ENCODE measurements around the gene TTC9. TPM values are rescaled to one million over a fixed set of nuclear protein-coding genes. Genes with fewer than 3 reads are reported as not detected.

TTC9 gene
- total and polyA plus RNA-seq, 2 experiments from 2014 or later: 10.3 to 34.2 TPM

DNA sequence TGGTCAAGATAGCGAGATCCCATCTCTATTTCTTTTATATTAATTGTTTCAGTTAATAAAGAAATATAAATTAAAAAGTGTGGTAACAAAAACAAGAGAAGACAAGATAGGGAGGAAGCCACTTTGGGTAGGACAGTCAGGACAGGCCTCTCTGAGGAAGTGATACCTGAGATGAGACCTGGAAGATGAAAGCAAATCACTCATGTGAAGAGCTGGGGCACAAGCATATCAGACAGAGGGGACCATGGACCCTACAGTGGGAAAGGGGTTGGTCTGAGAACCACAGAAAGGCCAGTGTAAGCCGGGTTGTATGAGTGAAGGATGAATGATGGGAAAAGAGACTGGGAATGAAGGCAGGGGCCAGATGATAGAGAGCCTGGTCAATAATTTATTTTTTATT lies 39.5 kb upstream of the TTC9 start (continued):
- TF ChIP-seq, protein P1, sequence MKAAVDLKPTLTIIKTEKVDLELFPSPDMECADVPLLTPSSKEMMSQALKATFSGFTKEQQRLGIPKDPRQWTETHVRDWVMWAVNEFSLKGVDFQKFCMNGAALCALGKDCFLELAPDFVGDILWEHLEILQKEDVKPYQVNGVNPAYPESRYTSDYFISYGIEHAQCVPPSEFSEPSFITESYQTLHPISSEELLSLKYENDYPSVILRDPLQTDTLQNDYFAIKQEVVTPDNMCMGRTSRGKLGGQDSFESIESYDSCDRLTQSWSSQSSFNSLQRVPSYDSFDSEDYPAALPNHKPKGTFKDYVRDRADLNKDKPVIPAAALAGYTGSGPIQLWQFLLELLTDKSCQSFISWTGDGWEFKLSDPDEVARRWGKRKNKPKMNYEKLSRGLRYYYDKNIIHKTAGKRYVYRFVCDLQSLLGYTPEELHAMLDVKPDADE (IDR thresholded peaks at IDR 0.05): no peak
- TF ChIP-seq ZNF114 (CRISPR knock-in tag; IDR thresholded peaks at IDR 0.05) (no peak), CREB1 (CRISPR knock-in tag; IDR thresholded peaks at IDR 0.05; ENCODE audit: low read depth) (no peak), JUNB (IDR thresholded peaks at IDR 0.05; ENCODE audit: unreplicated experiment) (no peak), EZH2 (IDR thresholded peaks at IDR 0.05; ENCODE audit: low read depth, unreplicated experiment) (no peak), NANOG (IDR thresholded peaks at IDR 0.05; ENCODE audit: borderline replicate concordance) (no peak), POLR2AphosphoS5 (IDR thresholded peaks at IDR 0.05; ENCODE audit: low read depth) (no peak), STAT1 (IDR thresholded peaks at IDR 0.05; ENCODE audit: unreplicated experiment) (no peak)

DNA sequence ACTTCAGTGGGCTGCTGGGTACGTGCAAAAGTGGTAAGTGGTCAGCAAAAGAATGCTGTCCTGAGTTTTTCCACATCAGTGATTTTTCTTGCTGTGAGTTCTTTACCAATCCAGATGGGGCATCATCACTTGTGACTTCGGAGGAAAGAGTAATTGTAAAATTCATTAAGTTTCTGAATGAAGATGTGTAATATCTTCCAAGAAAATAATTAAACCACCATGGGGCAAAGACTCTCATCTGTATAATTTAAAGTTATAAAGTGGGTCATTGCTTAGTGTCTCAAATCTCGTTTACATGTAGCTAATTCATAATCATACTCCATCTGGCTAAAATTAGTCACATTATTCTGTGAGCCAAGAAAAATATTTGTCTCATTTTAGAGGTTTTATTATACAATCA lies 30.5 kb upstream of the TTC9 start:
- H3K9me3 Mint-ChIP-seq: no peaks in the 10 kb centered on the region
- Histone ChIP-seq H3K27me3 (ENCODE audit: insufficient read depth) (no peaks in the 10 kb centered on the region), H3K9me2 (ENCODE audit: insufficient read depth) (no peaks in the 10 kb centered on the region), H3K79me2 (replicated peaks; ENCODE audit: insufficient read depth) (no peaks in the 10 kb centered on the region), H3K4me1 (ENCODE audit: insufficient read depth) (no peaks in the 10 kb centered on the region), H3K27ac (ENCODE audit: low read depth) (no peak overlapping the region), H3K4me2 (no peak overlapping the region), H4K20me1 (replicated peaks; ENCODE audit: insufficient read depth) (no peaks in the 10 kb centered on the region), H3K4me3 (no peak overlapping the region), H3K36me3 (ENCODE audit: insufficient read depth) (no peaks in the 10 kb centered on the region), H2AFZ (no peak overlapping the region), H3F3A (replicated peaks; ENCODE audit: low read depth) (no peaks in the 10 kb centered on the region)
- H3K27me3 Mint-ChIP-seq (ENCODE audit: insufficient read depth, low read depth, poor library complexity): peaks cover 1% of the 10 kb centered on the region
- no peak for DNase-seq (ENCODE audit: low spot score)
- H3K4me1 Mint-ChIP-seq: no peaks in the 10 kb centered on the region
- H3K36me3 Mint-ChIP-seq (ENCODE audit: low read depth): no peaks in the 10 kb centered on the region
- H3K27ac Mint-ChIP-seq: no peak overlapping the region
- H3K4me3 Mint-ChIP-seq: no peak overlapping the region
- no peak for ATAC-seq
- TF ChIP-seq EZH2 (IDR thresholded peaks at IDR 0.05; ENCODE audit: low read depth, unreplicated experiment) (no peak), JUNB (IDR thresholded peaks at IDR 0.05; ENCODE audit: unreplicated experiment) (no peak), NANOG (IDR thresholded peaks at IDR 0.05; ENCODE audit: borderline replicate concordance) (no peak), ZNF331 (CRISPR knock-in tag; IDR thresholded peaks at IDR 0.05; ENCODE audit: low read depth) (no peak), CREB1 (CRISPR knock-in tag; IDR thresholded peaks at IDR 0.05; ENCODE audit: low read depth) (no peak), STAT1 (IDR thresholded peaks at IDR 0.05; ENCODE audit: unreplicated experiment) (no peak), ZNF114 (CRISPR knock-in tag; IDR thresholded peaks at IDR 0.05) (no peak), EZH2phosphoT487 (IDR thresholded peaks at IDR 0.05; ENCODE audit: unreplicated experiment) (no peak), POLR2AphosphoS5 (IDR thresholded peaks at IDR 0.05; ENCODE audit: low read depth) (no peak)
- TF ChIP-seq, protein P2, sequence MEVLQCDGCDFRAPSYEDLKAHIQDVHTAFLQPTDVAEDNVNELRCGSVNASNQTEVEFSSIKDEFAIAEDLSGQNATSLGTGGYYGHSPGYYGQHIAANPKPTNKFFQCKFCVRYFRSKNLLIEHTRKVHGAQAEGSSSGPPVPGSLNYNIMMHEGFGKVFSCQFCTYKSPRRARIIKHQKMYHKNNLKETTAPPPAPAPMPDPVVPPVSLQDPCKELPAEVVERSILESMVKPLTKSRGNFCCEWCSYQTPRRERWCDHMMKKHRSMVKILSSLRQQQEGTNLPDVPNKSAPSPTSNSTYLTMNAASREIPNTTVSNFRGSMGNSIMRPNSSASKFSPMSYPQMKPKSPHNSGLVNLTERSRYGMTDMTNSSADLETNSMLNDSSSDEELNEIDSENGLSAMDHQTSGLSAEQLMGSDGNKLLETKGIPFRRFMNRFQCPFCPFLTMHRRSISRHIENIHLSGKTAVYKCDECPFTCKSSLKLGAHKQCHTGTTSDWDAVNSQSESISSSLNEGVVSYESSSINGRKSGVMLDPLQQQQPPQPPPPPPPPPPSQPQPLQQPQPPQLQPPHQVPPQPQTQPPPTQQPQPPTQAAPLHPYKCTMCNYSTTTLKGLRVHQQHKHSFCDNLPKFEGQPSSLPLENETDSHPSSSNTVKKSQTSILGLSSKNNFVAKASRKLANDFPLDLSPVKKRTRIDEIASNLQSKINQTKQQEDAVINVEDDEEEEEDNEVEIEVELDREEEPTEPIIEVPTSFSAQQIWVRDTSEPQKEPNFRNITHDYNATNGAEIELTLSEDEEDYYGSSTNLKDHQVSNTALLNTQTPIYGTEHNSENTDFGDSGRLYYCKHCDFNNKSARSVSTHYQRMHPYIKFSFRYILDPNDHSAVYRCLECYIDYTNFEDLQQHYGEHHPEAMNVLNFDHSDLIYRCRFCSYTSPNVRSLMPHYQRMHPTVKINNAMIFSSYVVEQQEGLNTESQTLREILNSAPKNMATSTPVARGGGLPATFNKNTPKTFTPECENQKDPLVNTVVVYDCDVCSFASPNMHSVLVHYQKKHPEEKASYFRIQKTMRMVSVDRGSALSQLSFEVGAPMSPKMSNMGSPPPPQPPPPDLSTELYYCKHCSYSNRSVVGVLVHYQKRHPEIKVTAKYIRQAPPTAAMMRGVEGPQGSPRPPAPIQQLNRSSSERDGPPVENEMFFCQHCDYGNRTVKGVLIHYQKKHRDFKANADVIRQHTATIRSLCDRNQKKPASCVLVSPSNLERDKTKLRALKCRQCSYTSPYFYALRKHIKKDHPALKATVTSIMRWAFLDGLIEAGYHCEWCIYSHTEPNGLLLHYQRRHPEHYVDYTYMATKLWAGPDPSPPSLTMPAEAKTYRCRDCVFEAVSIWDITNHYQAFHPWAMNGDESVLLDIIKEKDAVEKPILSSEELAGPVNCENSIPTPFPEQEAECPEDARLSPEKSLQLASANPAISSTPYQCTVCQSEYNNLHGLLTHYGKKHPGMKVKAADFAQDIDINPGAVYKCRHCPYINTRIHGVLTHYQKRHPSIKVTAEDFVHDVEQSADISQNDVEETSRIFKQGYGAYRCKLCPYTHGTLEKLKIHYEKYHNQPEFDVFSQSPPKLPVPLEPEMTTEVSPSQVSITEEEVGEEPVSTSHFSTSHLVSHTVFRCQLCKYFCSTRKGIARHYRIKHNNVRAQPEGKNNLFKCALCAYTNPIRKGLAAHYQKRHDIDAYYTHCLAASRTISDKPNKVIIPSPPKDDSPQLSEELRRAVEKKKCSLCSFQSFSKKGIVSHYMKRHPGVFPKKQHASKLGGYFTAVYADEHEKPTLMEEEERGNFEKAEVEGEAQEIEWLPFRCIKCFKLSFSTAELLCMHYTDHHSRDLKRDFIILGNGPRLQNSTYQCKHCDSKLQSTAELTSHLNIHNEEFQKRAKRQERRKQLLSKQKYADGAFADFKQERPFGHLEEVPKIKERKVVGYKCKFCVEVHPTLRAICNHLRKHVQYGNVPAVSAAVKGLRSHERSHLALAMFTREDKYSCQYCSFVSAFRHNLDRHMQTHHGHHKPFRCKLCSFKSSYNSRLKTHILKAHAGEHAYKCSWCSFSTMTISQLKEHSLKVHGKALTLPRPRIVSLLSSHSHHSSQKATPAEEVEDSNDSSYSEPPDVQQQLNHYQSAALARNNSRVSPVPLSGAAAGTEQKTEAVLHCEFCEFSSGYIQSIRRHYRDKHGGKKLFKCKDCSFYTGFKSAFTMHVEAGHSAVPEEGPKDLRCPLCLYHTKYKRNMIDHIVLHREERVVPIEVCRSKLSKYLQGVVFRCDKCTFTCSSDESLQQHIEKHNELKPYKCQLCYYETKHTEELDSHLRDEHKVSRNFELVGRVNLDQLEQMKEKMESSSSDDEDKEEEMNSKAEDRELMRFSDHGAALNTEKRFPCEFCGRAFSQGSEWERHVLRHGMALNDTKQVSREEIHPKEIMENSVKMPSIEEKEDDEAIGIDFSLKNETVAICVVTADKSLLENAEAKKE (CRISPR knock-in tag; IDR thresholded peaks at IDR 0.05): no peak
- TF ChIP-seq, protein P3, sequence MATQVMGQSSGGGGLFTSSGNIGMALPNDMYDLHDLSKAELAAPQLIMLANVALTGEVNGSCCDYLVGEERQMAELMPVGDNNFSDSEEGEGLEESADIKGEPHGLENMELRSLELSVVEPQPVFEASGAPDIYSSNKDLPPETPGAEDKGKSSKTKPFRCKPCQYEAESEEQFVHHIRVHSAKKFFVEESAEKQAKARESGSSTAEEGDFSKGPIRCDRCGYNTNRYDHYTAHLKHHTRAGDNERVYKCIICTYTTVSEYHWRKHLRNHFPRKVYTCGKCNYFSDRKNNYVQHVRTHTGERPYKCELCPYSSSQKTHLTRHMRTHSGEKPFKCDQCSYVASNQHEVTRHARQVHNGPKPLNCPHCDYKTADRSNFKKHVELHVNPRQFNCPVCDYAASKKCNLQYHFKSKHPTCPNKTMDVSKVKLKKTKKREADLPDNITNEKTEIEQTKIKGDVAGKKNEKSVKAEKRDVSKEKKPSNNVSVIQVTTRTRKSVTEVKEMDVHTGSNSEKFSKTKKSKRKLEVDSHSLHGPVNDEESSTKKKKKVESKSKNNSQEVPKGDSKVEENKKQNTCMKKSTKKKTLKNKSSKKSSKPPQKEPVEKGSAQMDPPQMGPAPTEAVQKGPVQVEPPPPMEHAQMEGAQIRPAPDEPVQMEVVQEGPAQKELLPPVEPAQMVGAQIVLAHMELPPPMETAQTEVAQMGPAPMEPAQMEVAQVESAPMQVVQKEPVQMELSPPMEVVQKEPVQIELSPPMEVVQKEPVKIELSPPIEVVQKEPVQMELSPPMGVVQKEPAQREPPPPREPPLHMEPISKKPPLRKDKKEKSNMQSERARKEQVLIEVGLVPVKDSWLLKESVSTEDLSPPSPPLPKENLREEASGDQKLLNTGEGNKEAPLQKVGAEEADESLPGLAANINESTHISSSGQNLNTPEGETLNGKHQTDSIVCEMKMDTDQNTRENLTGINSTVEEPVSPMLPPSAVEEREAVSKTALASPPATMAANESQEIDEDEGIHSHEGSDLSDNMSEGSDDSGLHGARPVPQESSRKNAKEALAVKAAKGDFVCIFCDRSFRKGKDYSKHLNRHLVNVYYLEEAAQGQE (IDR thresholded peaks at IDR 0.05; ENCODE audit: unreplicated experiment): no peak
- TF ChIP-seq, protein P1 (IDR thresholded peaks at IDR 0.05): no peak
